Stimulated activated CD4-positive, alpha-beta T cell treated with anti-CD3 and anti-CD28 coated beads, Interleukin-2, amount 100 ng/mL, for 48 hours (primary cell): Measurements from ENCODE around the gene WDR74.

ENCODE experiments used
- DNase-seq, 2 donors: peaks; one replicate each; pipeline ENCODE4 v3.0.0-alpha.2; 2020

The WDR74 gene

GRCh38 chr11:62791501-62792201 is 47.7 kb downstream of the WDR74 start, which contains the start of gene TMEM223:
Gene TMEM223, minus strand, starts transcription at chr11:62792006. Its CDS starts 12 bp downstream, at chr11:62791994.
- DNase-seq, result peak; percentile 84 to 87

GRCh38 chr11:62789576-62789975 is 49.8 kb downstream of the WDR74 start:
- no peak for DNase-seq

GRCh38 chr11:62788991-62789390 is 50.4 kb downstream of the WDR74 start:
- no peak for DNase-seq

- peak; percentile 95 to 99 for DNase-seq
Observed at GRCh38 chr11:62787005-62787759, 52.2 kb downstream of the WDR74 start, which contains the start of gene TMEM179B. Gene TMEM179B, plus strand, starts transcription at chr11:62787402. Its CDS starts 30 bp downstream, at chr11:62787432.

GRCh38 chr11:62786318-62787004 is 52.9 kb downstream of the WDR74 start:
- DNase-seq, result peak; percentile 79 to 82
